ENCODE results near the gene SLC25A45. TPM values are rescaled to one million over a fixed set of nuclear protein-coding genes. Genes with fewer than 3 reads are reported as not detected.

The SLC25A45 gene
- total RNA-seq, 2 donors from 2014 or later = 57.7 to 61.6 TPM

DNA sequence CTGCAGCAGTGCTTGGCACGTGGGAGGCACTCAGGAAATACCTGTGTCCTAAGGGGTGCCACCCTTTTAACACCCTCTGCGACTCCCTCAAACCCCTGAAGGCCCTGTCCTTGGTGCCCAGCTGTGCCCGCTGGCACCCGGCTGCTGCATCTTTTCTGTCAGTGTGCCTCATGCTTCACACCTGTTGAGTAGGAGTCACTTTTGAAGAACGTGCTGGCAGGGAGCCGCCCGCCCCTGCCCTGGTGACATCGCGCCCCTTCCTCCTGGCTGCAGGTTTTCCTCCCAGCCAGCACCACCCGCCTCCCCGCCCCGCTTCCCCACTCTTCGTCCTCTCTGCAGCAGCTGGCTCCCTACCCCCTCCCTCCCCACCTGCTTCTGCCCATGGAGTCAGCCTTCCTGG lies 21.8 kb upstream of the SLC25A45 start:
- H3K27me3 Mint-ChIP-seq = no peaks in the 10 kb centered on the region
- no peak overlapping the region for H3K4me3 Mint-ChIP-seq
- DNase-seq (no peak), ATAC-seq (no peak)
- no peaks in the 10 kb centered on the region for H3K36me3 Mint-ChIP-seq (ENCODE audit: low read depth)
- no peak overlapping the region for H3K27ac Mint-ChIP-seq
- no peaks in the 10 kb centered on the region for H3K9me3 ChIP-seq (ENCODE audit: control insufficient read depth, low read length, poor library complexity, severe bottlenecking)
- peaks cover 2% of the 10 kb centered on the region for H3K4me1 Mint-ChIP-seq

- H3K9me3 ChIP-seq (ENCODE audit: control insufficient read depth, low read length, poor library complexity, severe bottlenecking) = no peaks in the 10 kb centered on the region
- no peaks in the 10 kb centered on the region for H3K36me3 Mint-ChIP-seq (ENCODE audit: low read depth)
- no peaks in the 10 kb centered on the region for H3K27me3 Mint-ChIP-seq
- peak; percentile 58 for ATAC-seq
- H3K4me3 Mint-ChIP-seq = no peak overlapping the region
- no peak overlapping the region for H3K27ac Mint-ChIP-seq
- no peak for DNase-seq
- peaks cover 2% of the 10 kb centered on the region for H3K4me1 Mint-ChIP-seq
Measured at GRCh38 chr11:65403607-65404121, 21.2 kb upstream of the SLC25A45 start.

- Mint-ChIP-seq H3K27ac (peak overlapping the region; percentile 37), H3K4me1 (peaks cover 2% of the 10 kb centered on the region), H3K27me3 (no peaks in the 10 kb centered on the region), H3K4me3 (no peak overlapping the region), H3K36me3 (ENCODE audit: low read depth) (no peaks in the 10 kb centered on the region)
- no peak for ATAC-seq
- no peaks in the 10 kb centered on the region for H3K9me3 ChIP-seq (ENCODE audit: control insufficient read depth, low read length, poor library complexity, severe bottlenecking)
- DNase-seq = no peak
Measured at GRCh38 chr11:65402790-65403189, 20.3 kb upstream of the SLC25A45 start.

DNA sequence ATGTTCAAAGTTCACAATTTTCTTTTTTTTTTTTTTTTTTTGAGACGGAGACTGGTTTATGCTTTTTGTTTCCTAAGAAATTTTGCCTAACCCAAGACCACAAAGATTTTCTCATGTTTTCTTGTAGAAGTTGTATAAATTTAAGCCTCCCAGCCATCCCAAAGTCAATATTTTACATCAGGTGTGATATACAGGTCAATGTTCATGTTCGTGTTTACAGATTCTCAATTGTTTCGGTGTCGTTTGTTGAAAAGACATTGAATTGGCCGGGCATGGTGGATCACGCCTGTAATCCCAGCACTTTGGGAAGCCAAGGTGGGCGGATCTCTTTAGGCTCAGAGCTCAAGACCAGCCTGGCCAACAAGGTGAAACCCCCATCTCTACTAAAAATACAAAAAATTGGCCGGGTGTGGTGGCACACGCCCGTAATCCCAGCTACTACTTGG lies 19.4 kb upstream of the SLC25A45 start:
- H3K9me3 ChIP-seq (ENCODE audit: control insufficient read depth, low read length, poor library complexity, severe bottlenecking) = no peaks in the 10 kb centered on the region
- Mint-ChIP-seq H3K4me3 (no peak overlapping the region), H3K27me3 (no peaks in the 10 kb centered on the region), H3K36me3 (ENCODE audit: low read depth) (peaks cover 4% of the 10 kb centered on the region), H3K27ac (no peak overlapping the region), H3K4me1 (peaks cover 2% of the 10 kb centered on the region)
- DNase-seq (no peak), ATAC-seq (no peak)

DNA sequence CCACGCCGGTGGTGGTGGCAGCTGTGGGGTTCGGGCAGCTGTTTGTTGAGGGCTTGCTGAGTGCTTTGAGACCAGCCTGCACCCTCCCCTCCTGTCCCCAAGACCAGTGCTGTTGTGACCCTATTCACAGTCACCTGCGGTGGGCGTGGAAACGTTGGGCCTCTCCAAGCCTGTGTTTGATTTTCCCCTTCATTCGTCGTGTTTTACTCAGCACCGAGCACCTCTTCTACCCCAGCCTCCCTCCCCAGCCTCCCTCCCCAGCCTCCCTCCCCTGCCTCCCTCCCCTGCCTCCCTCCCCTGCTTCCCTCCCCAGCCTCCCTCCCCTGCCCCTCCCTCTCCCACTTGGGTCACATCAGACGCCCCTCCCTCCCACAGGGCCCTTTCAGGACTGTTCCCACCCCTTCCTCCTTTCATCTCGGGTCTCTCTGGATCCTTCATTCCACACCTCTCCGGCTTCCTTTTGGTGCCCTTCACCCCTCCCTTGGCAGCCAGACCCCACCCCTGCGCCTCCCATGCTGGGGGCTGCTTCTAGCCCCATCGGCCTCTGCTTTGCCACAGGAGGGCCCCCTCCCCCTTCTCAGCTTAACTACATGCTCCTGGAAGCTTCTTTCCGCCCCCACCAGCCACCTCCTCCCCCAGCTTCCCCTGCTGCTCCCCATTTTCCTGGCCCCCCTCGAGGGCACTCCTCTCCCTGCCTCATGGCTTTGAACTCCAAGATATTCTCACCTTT lies 18.8 kb upstream of the SLC25A45 start:
- no peak overlapping the region for H3K27ac Mint-ChIP-seq
- no peak overlapping the region for H3K4me3 Mint-ChIP-seq
- H3K4me1 Mint-ChIP-seq = peaks cover 2% of the 10 kb centered on the region
- H3K27me3 Mint-ChIP-seq = no peaks in the 10 kb centered on the region
- no peaks in the 10 kb centered on the region for H3K9me3 ChIP-seq (ENCODE audit: control insufficient read depth, low read length, poor library complexity, severe bottlenecking)
- ATAC-seq (no peak), DNase-seq (no peak)
- H3K36me3 Mint-ChIP-seq (ENCODE audit: low read depth) = peaks cover 4% of the 10 kb centered on the region

GRCh38 chr11:65400307-65401072 lies 18.0 kb upstream of the SLC25A45 start:
- Mint-ChIP-seq H3K27me3 (no peaks in the 10 kb centered on the region), H3K27ac (no peak overlapping the region), H3K36me3 (ENCODE audit: low read depth) (peaks cover 4% of the 10 kb centered on the region), H3K4me3 (no peak overlapping the region), H3K4me1 (peaks cover 2% of the 10 kb centered on the region)
- no peaks in the 10 kb centered on the region for H3K9me3 ChIP-seq (ENCODE audit: control insufficient read depth, low read length, poor library complexity, severe bottlenecking)
- ATAC-seq = no peak
- no peak for DNase-seq

GRCh38 chr11:65399845-65400244 lies 17.4 kb upstream of the SLC25A45 start:
- Mint-ChIP-seq H3K27ac (no peak overlapping the region), H3K4me1 (peaks cover 2% of the 10 kb centered on the region), H3K36me3 (ENCODE audit: low read depth) (peaks cover 4% of the 10 kb centered on the region), H3K4me3 (no peak overlapping the region), H3K27me3 (no peaks in the 10 kb centered on the region)
- no peak for ATAC-seq
- no peak for DNase-seq
- H3K9me3 ChIP-seq (ENCODE audit: control insufficient read depth, low read length, poor library complexity, severe bottlenecking) = no peaks in the 10 kb centered on the region

DNA sequence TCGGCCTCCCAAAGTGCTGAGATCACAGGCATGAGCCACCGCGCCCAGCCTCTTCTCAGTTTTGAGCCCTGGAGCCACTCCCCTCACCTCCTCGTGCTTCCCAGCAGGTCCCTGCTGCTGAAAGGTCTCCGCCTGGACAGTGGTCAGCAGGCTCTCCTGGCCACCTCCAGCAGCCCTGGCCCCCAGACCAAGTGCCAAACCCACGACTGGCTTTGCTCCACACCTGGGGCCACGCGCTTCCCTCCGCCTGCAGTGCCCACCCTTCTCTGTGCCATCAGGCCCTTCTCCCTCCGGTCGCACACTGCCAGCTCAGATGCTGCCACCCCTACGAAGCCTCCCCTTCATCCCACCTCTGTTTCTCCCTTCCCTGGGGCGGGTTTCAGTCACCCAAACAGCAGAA lies 16.8 kb upstream of the SLC25A45 start:
- no peaks in the 10 kb centered on the region for H3K9me3 ChIP-seq (ENCODE audit: control insufficient read depth, low read length, poor library complexity, severe bottlenecking)
- Mint-ChIP-seq H3K27me3 (no peaks in the 10 kb centered on the region), H3K4me3 (no peak overlapping the region), H3K4me1 (peaks cover 2% of the 10 kb centered on the region), H3K36me3 (ENCODE audit: low read depth) (peaks cover 4% of the 10 kb centered on the region), H3K27ac (no peak overlapping the region)
- DNase-seq = no peak
- ATAC-seq = no peak

GRCh38 chr11:65398362-65398910 lies 16.0 kb upstream of the SLC25A45 start:
- no peaks in the 10 kb centered on the region for H3K9me3 ChIP-seq (ENCODE audit: control insufficient read depth, low read length, poor library complexity, severe bottlenecking)
- DNase-seq (no peak), ATAC-seq (no peak)
- Mint-ChIP-seq H3K36me3 (ENCODE audit: low read depth) (peaks cover 4% of the 10 kb centered on the region), H3K4me3 (no peak overlapping the region), H3K27ac (no peak overlapping the region), H3K27me3 (no peaks in the 10 kb centered on the region), H3K4me1 (peaks cover under 1% of the 10 kb centered on the region)

DNA sequence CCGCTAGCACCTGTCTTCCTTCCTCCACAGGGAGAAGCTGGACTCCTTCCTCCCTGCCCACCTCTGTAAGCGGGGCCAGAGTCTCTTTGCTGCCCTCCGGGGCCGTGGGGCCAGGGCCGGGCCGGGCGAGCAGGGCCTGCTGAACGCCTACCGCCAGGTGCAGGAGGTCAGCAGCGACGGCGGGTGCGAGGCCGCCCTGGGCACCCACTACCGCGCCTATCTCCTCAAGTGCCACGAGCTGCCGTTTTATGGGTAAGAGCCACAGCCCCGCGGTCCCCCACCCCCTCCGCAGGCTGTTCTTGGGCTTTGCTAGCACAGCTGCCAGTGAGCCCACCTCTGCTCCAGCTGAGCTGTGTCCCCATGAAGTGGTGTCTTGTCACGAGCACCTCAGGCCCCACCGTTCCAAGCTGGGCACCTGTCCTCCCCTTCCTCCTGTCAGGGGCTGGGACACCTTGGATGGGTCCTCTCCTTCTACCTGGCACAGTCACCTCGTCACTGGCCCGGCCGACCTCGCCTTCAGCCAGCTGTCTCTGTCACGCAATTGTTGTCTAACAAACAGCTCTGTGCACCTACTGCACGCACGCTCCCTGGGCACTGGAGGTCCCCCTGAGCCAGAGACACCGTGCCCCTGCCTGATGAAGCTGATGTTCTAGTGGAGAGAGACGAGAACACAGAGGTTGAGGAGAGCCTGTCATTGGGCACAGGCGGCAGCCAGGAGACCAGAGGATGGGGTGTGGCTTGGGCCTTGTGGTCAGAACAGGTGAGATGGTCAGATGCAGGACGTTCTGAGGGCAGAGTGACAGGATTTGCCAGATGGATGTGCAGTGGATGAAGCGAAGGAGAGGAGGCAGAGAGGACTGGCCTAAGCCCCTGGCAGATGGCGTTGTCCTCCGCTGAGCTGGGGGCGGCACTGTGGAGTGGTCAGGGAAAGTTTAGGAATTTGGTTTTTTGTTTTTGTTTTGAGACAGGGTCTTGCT lies 14.6 kb upstream of the SLC25A45 start:
- Mint-ChIP-seq H3K27ac (no peak overlapping the region), H3K4me1 (peaks cover 4% of the 10 kb centered on the region), H3K36me3 (ENCODE audit: low read depth) (peaks cover 8% of the 10 kb centered on the region), H3K27me3 (no peaks in the 10 kb centered on the region), H3K4me3 (no peak overlapping the region)
- ATAC-seq (no peak), DNase-seq (no peak)
- no peaks in the 10 kb centered on the region for H3K9me3 ChIP-seq (ENCODE audit: control insufficient read depth, low read length, poor library complexity, severe bottlenecking)

DNA sequence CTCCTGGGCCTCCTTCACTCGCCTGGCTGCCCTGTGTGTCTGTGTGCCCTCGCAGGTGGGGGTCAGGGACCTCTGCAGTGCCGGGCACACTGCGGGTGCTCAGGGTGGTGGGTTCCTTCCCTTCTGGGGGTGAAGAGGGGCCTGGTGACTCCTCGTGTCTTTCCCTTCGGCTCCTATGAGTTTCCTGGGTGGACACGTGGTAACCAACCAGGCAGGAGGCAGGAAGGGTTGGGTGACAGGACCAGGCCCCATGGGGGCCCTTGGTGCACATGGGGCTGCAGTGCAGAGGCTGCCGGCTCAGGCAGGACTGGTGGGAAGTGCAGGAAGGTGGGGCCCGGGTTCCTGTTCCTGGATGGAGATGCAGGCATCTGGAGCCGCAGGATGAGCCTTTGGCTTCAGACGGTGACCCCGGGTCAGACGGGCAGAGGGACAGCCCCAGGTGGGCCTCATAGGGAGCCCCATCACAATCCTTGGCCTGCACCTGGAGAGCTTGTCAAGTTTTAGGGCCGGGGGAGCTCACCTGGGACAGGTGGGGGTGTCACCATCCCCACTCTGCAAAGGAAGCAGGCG lies 13.6 kb upstream of the SLC25A45 start:
- no peak overlapping the region for H3K27ac Mint-ChIP-seq
- no peak overlapping the region for H3K4me3 Mint-ChIP-seq
- no peak for DNase-seq
- H3K36me3 Mint-ChIP-seq (ENCODE audit: low read depth) = peaks cover 8% of the 10 kb centered on the region
- H3K4me1 Mint-ChIP-seq = peaks cover 9% of the 10 kb centered on the region
- ATAC-seq = no peak
- no peaks in the 10 kb centered on the region for H3K9me3 ChIP-seq (ENCODE audit: control insufficient read depth, low read length, poor library complexity, severe bottlenecking)
- no peaks in the 10 kb centered on the region for H3K27me3 Mint-ChIP-seq

DNA sequence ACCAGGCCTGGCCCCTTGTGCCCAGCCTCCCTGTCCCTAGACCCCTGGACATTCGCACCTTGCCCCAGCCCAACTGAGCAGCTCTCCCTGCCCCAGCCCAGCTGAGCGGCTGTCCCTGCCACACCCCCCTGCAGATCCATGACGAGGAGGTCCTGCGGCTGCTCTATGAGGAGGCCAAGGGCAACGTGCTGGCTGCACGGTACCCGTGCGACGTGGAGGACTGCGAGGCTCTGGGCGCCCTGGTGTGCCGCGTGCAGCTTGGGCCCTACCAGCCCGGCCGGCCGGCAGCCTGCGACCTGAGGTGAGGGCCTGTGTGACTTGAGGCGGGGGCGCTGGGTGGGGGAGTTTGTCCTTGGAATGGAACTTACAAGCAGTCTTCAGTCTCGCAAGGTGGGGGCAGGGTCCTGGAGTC lies 11.7 kb upstream of the SLC25A45 start:
- ATAC-seq = no peak
- Mint-ChIP-seq H3K36me3 (ENCODE audit: low read depth) (peaks cover 8% of the 10 kb centered on the region), H3K4me3 (no peak overlapping the region), H3K4me1 (peaks cover 22% of the 10 kb centered on the region), H3K27me3 (no peaks in the 10 kb centered on the region), H3K27ac (no peak overlapping the region)
- no peak for DNase-seq
- H3K9me3 ChIP-seq (ENCODE audit: control insufficient read depth, low read length, poor library complexity, severe bottlenecking) = no peaks in the 10 kb centered on the region

Measured in T-helper 17 cell (primary cell).